Activated CD4-positive, alpha-beta T cell treated with anti-CD3 and anti-CD28 coated beads, Interleukin-2, Interleukin-6, amounts not matched to agents 100 ng/mL and 50 ng/mL, durations not matched to agents 16 hours and 8 hours (primary cell): ENCODE data around the gene SDF4.
"Not testable (repeated sequence)": the region's sequence is repeated elsewhere in the genome, so short reads cannot be mapped to it uniquely, and the experiment has no call there.

Experiments used
- DNase-seq: peaks from one replicate; pipeline ENCODE4 v3.0.0-alpha.2; 2020

SDF4 gene

GRCh38 chr1:1259119-1259488, 27.3 kb upstream of the SDF4 start:
- no peak for DNase-seq

DNA sequence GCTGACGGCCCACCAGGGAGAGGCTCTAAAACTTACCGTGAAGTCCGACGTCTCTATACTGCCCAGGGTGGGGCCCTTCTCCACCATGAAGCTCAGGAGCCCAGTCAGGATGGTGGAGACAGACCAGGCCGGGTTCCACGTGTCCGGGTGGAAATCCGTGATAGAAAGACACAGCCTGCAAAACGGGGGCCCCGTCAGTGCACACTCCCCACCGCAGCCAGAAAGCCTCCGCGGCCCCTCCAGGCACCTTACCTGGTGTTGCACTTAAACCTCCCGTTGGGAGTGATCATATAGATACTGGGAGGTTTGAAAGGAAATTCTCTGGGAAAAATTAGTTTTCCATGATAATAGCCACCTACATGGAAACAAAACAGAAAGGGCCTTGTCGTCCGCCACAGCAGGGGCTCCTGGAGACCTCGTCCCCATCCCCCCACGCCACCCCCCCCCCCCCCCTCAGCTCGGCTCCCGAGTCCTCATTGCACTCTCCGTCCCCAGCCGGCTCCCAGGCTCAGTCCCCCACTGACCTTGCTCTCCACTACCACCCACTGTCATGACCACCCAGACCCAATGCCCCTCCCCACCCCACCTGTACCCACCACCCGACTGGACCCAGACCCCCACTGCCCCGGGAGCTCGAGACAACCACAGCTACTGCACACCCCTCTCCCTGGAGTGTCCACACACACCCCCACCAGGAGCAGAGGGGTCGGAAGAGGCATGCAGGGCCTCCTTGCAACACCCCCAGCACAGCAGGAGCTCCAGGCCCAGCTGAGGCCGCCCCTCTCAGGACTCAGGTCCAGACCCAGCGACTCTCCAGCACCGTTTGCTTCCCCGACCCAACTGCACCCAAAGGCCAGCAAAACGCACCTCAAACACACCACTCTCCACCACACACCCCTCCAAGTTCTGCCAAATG, 25.4 kb upstream of the SDF4 start:
- DNase-seq = no peak

- DNase-seq = no peak
Measured at GRCh38 chr1:1255611-1256010, 23.8 kb upstream of the SDF4 start.

DNA sequence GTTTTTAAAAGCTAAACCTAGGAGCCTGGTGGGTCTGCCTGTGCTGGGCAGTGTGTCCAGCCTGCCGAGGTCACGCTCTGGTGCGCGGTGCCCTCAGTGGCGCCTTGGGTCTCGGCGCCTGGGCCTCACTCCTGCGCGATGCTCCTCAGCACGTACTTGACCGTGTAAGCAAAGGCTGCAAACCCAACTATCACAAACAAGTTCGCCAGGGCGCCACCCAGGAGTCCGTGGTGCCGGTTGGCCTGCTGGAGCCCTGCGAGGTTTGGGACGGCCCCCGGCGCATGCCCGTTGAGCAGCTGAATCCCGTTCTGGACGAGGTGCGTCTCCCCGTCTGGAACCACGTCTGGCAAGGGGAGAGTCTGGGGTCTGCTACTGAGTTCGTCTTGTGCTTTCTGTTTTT, 23.3 kb upstream of the SDF4 start:
- DNase-seq = no peak

DNA sequence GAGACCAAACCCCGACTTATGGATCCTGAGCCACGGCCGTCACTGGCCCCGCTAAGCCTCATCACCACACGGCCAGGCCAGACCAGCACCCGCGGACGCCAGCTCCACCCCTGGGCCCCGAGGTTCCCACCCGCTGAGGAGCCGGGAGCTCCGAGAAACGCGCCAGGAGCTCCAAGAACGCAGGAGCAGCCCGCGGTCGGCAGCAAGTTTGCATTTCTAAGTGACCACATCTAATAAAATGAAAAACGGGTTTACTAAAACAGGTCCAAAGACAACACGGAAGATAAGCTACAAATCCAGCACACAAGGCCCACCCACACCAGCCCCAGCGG, 22.8 kb upstream of the SDF4 start:
- no peak for DNase-seq

GRCh38 chr1:1253972-1254666, 22.3 kb upstream of the SDF4 start:
- DNase-seq = no peak

DNA sequence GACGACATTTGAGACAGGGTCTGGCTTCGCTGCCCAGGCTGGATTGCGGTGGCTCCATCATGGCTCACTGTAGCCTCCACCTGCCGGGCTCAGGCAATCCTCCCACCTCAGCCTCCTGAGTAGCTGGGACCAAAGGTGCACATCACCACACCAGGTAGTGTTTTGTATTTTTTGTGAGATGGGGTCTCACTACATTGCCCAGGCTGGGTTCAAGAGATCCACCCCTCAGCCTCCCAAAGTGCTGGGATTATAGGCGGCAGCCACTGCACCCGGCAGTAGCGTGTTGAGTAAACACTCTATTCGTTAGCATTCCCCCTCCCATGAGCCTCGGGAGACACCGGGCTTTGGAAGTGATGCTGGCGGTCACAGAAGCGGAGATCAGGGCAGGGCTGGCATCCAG, 21.5 kb upstream of the SDF4 start:
- no peak for DNase-seq

GRCh38 chr1:1250786-1251284, 19.0 kb upstream of the SDF4 start:
- peak; percentile 82 for DNase-seq

DNA sequence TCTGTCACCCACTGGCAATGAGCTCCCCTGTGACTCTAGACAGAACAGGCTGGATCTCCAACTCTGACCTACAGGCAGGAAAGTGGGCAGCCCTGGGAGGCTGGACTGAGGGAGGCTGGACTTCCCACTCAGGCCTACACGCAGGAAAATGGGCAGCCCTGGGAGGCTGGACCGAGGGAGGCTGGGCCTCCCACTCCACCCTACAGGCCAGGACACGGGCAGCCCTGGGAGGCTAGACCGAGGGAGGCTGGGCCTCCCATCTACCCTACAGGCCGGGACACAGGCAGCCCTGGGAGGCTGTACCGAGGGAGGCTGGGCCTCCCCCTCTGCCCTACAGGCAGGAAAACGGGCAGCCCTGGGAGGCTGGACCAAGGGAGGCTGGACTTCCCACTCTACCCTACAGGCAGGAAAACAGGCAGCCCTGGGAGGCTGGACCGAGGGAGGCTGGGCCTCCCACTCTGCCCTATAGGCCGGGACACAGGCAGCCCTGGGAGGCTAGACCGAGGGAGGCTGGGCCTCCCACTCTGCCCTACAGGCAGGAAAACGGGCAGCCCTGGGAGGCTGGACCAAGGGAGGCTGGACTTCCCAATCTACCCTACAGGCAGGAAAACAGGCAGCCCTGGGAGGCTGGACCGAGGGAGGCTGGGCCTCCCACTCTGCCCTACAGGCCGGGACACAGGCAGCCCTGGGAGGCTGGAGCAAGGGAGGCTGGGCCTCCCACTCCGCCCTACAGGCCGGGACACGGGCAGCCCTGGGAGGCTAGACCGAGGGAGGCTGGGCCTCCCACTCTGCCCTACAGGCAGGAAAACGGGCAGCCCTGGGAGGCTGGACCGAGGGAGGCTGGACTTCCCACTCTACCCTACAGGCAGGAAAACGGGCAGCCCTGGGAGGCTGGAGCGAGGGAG, 16.5 kb upstream of the SDF4 start:
- not testable (repeated sequence) for DNase-seq

GRCh38 chr1:1247341-1247913, 15.6 kb upstream of the SDF4 start:
- DNase-seq = no peak

GRCh38 chr1:1246577-1247340, 15.0 kb upstream of the SDF4 start, which contains the start of gene C1QTNF12:
TSS of gene C1QTNF12 (minus strand) at chr1:1246722. CDS start at chr1:1246690, 32 bp downstream.
- no peak for DNase-seq

GRCh38 chr1:1245817-1246576, 14.2 kb upstream of the SDF4 start:
- DNase-seq = no peak

DNA sequence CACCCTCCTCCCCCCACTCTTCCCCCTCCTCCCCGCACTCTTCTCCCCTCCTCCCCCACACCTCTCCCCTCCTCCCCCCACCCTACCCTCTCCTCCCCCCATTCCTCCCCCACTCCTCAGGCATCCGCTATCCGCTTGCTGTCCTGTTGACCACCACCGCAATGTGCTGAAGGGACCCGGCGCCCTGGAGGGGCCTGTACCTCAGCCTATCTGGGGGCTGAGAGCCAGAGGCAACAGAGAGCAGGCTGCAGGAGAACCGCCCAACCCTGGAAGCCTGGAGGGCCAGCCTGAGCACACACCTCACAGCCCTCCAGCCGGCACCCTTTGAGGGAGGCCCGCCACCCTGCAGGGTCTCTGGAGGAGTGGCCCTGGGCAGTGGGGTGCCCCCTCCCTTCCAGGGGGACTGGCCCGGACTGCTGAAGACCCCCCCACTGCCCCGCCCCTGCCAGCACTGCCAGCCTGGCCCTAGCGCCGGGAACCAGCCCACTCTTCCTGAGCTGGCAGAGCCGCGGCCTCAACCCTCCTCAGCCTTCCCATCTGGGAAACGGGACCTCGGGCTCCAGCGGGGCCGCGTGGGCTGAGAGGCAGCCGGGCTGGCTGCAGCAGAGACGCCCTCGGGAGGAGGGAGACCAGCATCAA, 13.5 kb upstream of the SDF4 start:
- no peak for DNase-seq

GRCh38 chr1:1244192-1244811, 12.5 kb upstream of the SDF4 start:
- no peak for DNase-seq

GRCh38 chr1:1243807-1244191, 12.0 kb upstream of the SDF4 start:
- DNase-seq = no peak

DNA sequence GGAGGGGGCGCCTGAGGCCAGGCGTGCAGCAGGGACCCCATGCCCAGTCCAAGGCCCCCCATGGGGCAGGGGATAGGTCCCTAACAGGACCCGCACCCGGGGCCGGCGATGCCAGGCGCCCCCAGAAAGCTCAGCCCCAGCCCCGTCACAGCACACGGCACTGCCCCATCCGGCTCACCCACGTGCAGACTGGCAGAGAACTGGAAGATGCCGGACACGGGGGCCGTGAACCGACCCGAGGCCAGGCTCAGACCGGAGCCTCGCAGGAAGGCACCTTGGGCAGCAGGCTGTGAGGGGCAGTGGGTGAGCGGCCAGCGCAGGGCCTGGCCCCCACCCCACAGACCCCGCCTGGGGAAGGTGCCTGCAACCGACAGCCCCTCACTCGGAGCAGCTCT, 11.5 kb upstream of the SDF4 start:
- DNase-seq = no peak

DNA sequence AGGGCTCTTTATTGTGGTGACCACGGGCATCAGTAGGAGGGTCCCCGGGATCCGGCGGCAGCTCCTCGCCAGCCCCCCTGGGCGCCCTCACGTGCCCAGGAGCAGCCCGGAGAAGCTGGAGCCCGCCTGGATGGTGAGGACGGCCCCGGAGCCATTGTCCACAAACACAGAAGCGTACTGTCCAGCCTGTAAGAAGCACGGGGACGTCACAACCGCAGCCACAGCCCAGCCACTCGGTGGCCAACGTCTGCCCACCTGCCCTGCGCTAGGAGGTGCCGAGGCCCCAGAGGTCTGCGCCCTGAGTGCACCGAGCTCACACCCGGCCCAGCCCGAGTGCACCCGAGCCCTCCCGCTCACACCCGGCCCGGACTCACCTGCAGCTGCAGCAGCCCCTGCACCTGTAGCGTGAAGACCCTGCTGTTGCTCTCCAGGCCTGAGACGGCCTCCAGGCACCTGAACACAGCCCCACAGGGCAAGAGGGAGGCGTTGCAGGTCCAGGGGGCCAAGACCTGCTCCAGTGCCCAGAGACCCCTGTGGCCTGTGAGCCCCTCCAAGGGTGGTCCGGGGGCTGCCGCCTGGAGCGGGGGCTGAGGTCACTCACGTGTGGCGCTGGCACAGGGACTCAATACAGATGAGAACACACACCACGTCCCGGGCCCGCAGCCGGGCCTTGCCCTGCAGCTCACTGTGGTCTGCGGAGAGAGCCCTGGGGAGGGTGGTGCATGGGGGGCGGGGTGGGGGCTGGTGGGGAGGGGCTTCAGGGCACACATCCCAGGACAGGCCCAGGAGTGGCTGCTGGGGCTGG, 10.9 kb upstream of the SDF4 start:
- DNase-seq = no peak

DNA sequence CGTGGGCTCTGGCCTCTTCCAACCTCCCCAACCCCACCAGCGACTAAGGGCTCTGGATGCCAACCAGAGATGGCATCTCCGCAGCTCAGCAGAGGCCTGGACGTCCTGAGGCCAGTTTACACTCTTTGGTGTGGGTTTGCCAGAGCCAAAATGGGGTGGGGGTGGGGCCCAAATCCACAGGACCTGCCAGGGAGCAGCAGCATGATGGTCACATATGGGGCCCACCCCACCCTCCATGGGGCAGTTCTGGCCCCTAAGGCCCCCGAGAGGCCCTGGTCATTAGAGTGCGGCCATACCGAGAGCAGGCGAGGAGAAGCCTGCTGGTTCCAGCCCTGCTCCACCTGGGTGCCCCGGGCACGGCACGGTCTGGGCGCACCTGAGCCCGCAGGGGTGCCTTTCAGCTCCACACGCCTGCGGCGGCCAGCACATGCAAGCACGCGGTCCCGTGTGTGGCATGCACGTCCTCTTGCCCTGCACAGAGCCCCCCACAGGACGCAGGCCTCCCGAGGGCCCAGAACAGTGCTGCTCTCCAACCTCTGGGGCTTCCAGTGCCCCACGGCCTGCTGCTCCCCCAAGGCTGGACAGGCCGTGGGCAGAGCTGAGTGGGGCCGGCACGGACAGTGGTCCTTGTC, 9.9 kb upstream of the SDF4 start:
- no peak for DNase-seq
